AG09319 (cell line): ENCODE measurements around the gene HOXB6.

ENCODE experiments used
- DNase-seq: peaks from one replicate; pipeline ENCODE4 v3.0.0-alpha.2; 2010; ENCODE audit warnings: low read depth; ENCODE audit errors: extremely low read depth
- CTCF ChIP-seq: IDR thresholded peaks from 2 replicates; pipeline ENCODE4 v1.5.1; 2011; ENCODE audit warnings: low read depth, mild to moderate bottlenecking, inconsistent platforms, low read length, moderate library complexity

HOXB6 gene

GRCh38 chr17:48561884-48562810, 42.6 kb downstream of the HOXB6 start:
- no peak for TF ChIP-seq CTCF
- DNase-seq: no peak

- no peak for DNase-seq
- TF ChIP-seq CTCF: no peak
These were observed 44.7 kb downstream of the HOXB6 start for GRCh38 chr17:48559840-48560817.

- no peak for DNase-seq
- no peak for TF ChIP-seq CTCF
These were observed 45.5 kb downstream of the HOXB6 start for GRCh38 chr17:48559122-48559839.

- TF ChIP-seq CTCF: no peak
- DNase-seq: no peak
These were observed 46.0 kb downstream of the HOXB6 start for GRCh38 chr17:48558831-48559121.

- no peak for DNase-seq
- TF ChIP-seq CTCF: no peak
These were observed 46.5 kb downstream of the HOXB6 start for GRCh38 chr17:48558057-48558830.

GRCh38 chr17:48556576-48557401, 48.0 kb downstream of the HOXB6 start:
- TF ChIP-seq CTCF: no peak
- DNase-seq: no peak
